ENCODE data around the gene KCND3.

The KCND3 gene

GRCh38 chr1:111911776-111912515 lies 77.5 kb downstream of the KCND3 start:
- TF ChIP-seq, protein P1, sequence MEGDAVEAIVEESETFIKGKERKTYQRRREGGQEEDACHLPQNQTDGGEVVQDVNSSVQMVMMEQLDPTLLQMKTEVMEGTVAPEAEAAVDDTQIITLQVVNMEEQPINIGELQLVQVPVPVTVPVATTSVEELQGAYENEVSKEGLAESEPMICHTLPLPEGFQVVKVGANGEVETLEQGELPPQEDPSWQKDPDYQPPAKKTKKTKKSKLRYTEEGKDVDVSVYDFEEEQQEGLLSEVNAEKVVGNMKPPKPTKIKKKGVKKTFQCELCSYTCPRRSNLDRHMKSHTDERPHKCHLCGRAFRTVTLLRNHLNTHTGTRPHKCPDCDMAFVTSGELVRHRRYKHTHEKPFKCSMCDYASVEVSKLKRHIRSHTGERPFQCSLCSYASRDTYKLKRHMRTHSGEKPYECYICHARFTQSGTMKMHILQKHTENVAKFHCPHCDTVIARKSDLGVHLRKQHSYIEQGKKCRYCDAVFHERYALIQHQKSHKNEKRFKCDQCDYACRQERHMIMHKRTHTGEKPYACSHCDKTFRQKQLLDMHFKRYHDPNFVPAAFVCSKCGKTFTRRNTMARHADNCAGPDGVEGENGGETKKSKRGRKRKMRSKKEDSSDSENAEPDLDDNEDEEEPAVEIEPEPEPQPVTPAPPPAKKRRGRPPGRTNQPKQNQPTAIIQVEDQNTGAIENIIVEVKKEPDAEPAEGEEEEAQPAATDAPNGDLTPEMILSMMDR (IDR thresholded peaks at IDR 0.05): no peak
- no peak overlapping the region for H3K4me3 ChIP-seq (ENCODE audit: low read depth in 1 of 2, low read length in 1 of 2)
- H3K9me3 ChIP-seq: no peaks in the 10 kb centered on the region
- no peaks in the 10 kb centered on the region for H3K4me1 ChIP-seq (ENCODE audit: control insufficient read depth in 1 of 2, insufficient read depth in 1 of 2, low read depth in 1 of 2, low read length in 1 of 2)
- H3K27ac ChIP-seq: no peak overlapping the region
- no peaks in the 10 kb centered on the region for H3K36me3 ChIP-seq
- H3K27me3 ChIP-seq: peaks cover 16% of the 10 kb centered on the region

- H3K27ac ChIP-seq: no peak overlapping the region
- peaks cover 23% of the 10 kb centered on the region for H3K27me3 ChIP-seq
- no peaks in the 10 kb centered on the region for H3K4me1 ChIP-seq (ENCODE audit: control insufficient read depth in 1 of 2, insufficient read depth in 1 of 2, low read depth in 1 of 2, low read length in 1 of 2)
- no peaks in the 10 kb centered on the region for H3K9me3 ChIP-seq
- no peaks in the 10 kb centered on the region for H3K36me3 ChIP-seq
- TF ChIP-seq, protein P1 (IDR thresholded peaks at IDR 0.05): no peak
- H3K4me3 ChIP-seq (ENCODE audit: low read depth in 1 of 2, low read length in 1 of 2): no peak overlapping the region
These were observed 78.4 kb downstream of the KCND3 start for GRCh38 chr1:111911061-111911460.

- peaks cover 32% of the 10 kb centered on the region for H3K27me3 ChIP-seq
- no peaks in the 10 kb centered on the region for H3K4me1 ChIP-seq (ENCODE audit: control insufficient read depth in 1 of 2, insufficient read depth in 1 of 2, low read depth in 1 of 2, low read length in 1 of 2)
- H3K27ac ChIP-seq: no peak overlapping the region
- no peak overlapping the region for H3K4me3 ChIP-seq (ENCODE audit: low read depth in 1 of 2, low read length in 1 of 2)
- TF ChIP-seq, protein P1 (IDR thresholded peaks at IDR 0.05): no peak
- no peaks in the 10 kb centered on the region for H3K36me3 ChIP-seq
- no peaks in the 10 kb centered on the region for H3K9me3 ChIP-seq
These were observed 80.4 kb downstream of the KCND3 start for GRCh38 chr1:111909030-111909429.

- H3K36me3 ChIP-seq: no peaks in the 10 kb centered on the region
- peaks cover 32% of the 10 kb centered on the region for H3K27me3 ChIP-seq
- H3K9me3 ChIP-seq: no peaks in the 10 kb centered on the region
- TF ChIP-seq, protein P1 (IDR thresholded peaks at IDR 0.05): no peak
- no peak overlapping the region for H3K4me3 ChIP-seq (ENCODE audit: low read depth in 1 of 2, low read length in 1 of 2)
- H3K4me1 ChIP-seq (ENCODE audit: control insufficient read depth in 1 of 2, insufficient read depth in 1 of 2, low read depth in 1 of 2, low read length in 1 of 2): no peaks in the 10 kb centered on the region
- no peak overlapping the region for H3K27ac ChIP-seq
These were observed 81.4 kb downstream of the KCND3 start for GRCh38 chr1:111908011-111908621.

GRCh38 chr1:111907321-111907720 lies 82.1 kb downstream of the KCND3 start:
- no peaks in the 10 kb centered on the region for H3K4me1 ChIP-seq (ENCODE audit: control insufficient read depth in 1 of 2, insufficient read depth in 1 of 2, low read depth in 1 of 2, low read length in 1 of 2)
- peaks cover 27% of the 10 kb centered on the region for H3K27me3 ChIP-seq
- no peaks in the 10 kb centered on the region for H3K36me3 ChIP-seq
- no peaks in the 10 kb centered on the region for H3K9me3 ChIP-seq
- H3K4me3 ChIP-seq (ENCODE audit: low read depth in 1 of 2, low read length in 1 of 2): no peak overlapping the region
- no peak overlapping the region for H3K27ac ChIP-seq
- TF ChIP-seq, protein P1 (IDR thresholded peaks at IDR 0.05): no peak

Measured in neutrophil (primary cell).